Activated CD8-positive, alpha-beta memory T cell treated with anti-CD3 and anti-CD28 coated beads, Interleukin-2, amount 50 U/mL, for 1 hour (primary cell): Measurements from ENCODE around the gene CFD.

Experiments used
- DNase-seq: peaks from one replicate; pipeline ENCODE4 v3.0.0-alpha.2; 2020; ENCODE audit errors: extremely low read depth

Gene CFD

DNA sequence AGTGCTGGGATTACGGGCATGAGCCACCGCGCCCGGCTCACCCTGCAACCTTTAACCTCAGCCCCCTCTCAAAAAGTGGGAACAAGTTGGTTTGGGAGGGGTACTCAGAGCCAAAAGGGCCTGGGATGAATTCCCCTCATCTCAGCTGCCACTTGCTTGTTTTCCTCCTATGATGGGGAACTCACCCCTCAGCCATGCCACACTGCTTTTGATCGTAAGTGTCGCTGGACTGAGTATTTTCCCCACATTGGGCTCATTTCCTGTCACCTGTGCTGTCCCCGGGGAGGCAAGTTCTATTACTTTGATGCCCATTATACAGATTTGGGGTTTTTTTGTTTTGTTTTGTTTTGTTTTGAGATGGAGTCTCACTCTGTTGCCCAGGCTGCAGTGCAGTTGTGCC lies 47.0 kb downstream of the CFD start:
- no peak for DNase-seq

DNA sequence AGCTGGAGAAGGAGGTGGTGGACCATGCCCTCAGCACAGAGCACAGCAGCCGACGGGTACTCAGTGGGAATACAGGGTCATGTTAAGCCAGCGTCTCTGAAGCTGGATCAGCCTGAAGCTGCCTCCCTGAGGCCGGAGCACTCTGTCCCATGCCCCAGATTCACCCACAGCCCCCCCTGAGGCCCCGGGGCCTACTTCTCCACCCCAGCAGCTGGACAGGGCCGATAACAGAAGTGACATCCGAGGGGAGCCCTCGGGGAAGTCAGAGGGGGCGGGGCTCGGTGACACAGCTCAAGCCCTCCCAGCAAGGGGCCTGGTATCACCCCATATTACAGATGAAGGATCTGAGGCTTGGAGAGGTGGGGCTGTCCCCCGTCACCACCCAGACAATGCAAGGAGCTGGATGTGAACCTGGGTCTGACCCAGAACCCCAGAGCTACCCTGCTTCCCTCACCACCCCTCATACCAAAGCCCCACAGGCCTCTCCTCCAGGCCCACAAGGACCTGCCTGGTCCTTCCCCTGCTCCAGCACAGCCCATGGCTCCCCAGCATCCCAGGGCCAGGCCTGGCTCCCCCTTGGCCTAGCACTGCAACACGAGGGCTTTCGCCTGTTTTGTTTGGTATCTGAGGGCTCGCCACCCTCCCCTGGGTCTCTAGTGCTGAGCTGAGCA lies 47.9 kb downstream of the CFD start:
- no peak for DNase-seq

DNA sequence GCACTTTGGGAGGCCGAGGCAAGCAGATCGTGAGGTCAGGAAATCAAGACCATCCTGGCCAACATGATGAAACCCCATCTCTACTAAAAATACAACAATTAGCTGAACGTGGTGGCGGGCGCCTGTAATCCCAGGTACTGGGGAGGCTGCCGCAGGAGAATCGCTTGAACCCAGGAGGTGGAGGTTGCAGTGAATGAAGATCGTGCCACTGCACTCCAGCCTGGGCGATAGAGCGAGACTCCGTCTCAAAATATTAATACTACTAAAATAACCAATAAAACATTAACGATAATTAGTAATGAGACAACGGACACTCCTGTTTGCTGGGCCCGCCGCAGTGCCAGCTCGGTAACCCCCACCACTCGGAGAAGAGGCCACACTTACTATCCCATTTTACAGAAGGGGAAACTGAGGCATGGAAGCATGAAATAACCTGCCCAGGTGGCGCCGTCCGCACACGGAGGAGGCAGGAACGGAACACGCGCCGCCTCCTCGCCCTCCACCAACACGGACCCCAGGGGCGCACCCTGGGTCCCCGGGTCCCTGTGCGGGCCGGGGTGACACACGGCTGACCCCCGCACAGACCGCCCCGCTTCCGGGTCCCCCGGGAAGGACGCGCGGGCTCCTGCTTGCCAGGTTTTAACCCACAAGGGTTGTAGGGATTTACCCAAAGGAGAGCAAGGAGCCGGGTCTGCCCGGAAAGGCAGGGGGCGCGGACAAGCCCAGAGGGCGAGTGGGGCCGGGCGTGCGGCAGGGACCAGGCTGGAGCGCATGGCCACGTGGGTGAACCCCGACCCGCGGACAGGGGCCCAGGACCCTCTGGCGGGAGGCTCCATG lies 52.0 kb downstream of the CFD start:
- DNase-seq, result no peak

DNA sequence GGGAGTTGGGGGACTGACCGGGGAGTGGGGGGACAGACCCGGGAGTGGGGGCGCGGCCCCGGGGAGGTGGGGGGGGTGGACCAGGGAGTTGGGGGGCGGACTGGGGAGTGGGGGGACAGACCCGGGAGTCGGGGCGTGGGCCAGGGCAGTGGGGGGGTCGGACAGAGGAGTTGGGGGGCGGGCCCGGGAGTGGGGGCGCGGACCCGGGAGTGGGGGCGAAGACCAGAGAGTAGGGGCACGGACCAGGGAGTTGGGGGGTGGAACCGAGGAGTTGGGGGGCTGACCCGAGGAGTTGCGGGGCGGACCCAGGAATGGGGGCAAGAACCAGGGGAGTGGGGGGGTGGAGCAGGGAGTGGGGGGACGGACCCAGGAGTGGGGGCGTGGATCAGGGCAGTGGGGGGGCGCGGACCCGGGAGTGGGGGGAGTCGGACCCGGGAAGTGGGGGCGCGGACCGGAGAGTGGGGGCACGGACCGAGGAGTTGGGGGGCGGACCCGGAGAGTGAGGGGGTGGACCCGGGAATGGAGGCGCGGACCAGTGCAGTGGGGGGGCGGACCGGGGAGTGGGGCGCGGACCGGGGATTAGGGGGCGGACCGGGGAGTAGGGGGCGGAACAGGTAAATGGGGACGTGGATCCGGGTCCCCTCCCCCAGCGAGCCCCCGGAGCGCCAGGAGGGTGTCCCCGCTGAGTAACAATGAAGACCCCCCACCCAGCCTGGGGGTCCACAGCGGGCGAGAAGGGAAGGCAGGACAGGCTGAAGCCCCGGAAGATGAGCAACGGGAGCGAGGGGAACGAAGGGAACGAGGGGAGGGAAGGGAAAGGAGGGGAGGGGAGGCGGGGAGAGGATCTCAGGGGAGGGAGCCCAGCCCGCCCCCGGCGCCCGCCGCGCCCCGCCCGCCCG lies 53.0 kb downstream of the CFD start:
- DNase-seq, result no peak
